ENCODE data around the gene GALNT14. TPM values are rescaled to one million over a fixed set of nuclear protein-coding genes. Genes with fewer than 3 reads are reported as not detected.

GALNT14 gene
- total and polyA plus RNA-seq, 5 donors from 2014 or later, result not detected

DNA sequence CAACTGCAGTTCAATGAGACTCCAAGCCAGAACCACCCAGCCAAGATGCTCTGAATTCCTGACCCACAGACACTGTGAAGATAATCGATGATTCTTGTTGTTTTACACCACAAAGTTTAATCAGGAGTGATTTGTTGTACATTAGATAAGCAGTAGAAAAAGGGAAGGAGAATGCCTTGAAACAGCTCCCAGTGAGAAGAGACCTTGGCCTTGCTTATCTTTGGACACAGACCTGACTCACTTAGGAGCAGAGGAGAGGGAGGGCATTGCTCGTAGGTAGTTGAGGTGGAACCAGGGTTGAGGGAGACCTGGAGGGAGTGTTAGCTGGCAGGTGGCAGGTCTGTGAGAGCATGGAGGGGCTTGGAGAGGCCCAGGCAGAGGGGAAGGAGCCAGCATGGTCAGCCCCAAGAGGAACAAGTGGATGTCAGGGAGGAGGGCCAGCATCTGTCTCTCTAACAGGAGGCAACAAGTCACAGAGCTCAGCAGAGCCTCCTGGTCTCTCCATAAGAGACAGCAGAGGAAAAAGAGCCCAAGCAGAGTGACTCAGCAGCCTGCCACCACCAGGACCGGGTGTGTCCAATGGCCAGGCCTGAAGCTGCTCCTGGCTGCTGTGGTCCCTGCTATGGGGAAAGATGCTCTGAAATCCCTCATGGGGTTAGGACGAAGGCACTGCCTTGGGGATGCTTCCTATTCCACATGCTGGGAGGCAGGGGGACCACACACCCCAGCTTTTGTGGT, 169.4 kb downstream of the GALNT14 start:
- no peak overlapping the region for H3K4me3 ChIP-seq (ENCODE audit: low read depth, low read length)
- no peaks in the 10 kb centered on the region for H3K27me3 Mint-ChIP-seq
- DNase-seq (no peak), ATAC-seq (ENCODE audit: low read depth in 2 of 2) (no peak)
- no peaks in the 10 kb centered on the region for H3K4me1 Mint-ChIP-seq
- H3K27ac Mint-ChIP-seq, result no peak overlapping the region
- H3K4me1 ChIP-seq (ENCODE audit: control insufficient read depth, insufficient read depth, low read length, poor library complexity, severe bottlenecking), result no peaks in the 10 kb centered on the region
- no peak overlapping the region for H3K4me3 Mint-ChIP-seq
- H3K9me3 Mint-ChIP-seq, result peaks cover 0 to 1% (median 0%) of the 10 kb centered on the region in 7 donors
- no peaks in the 10 kb centered on the region for H3K9me3 ChIP-seq (ENCODE audit: control insufficient read depth in 2 of 2, low read length in 2 of 2)
- H3K27ac ChIP-seq (ENCODE audit: insufficient read depth, low read length, poor library complexity, severe bottlenecking), result no peak overlapping the region
- no peaks in the 10 kb centered on the region for H3K27me3 ChIP-seq (ENCODE audit: control insufficient read depth, insufficient read depth, low read length)
- H3K36me3 Mint-ChIP-seq, result no peaks in the 10 kb centered on the region
- H3K36me3 ChIP-seq (ENCODE audit: control insufficient read depth, insufficient read depth, low read length), result no peaks in the 10 kb centered on the region

DNA sequence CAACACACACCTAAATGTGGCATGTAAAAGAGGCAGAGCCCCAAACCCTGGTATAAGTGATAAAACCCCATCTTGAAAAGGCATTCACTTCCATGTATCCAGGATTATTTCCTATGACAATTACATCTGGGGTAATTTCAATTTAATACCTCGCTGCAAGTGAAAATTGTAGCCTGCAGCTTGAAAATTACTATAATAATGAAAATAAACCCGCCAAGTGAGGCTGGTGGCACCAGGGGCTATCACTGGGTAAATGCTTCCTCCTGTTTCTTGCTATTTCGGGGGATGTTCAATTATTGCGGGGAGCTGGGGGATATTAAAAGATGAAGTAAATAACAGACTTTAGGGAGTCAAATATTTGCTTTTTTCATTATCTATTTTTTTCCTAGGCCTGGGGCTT, 171.5 kb downstream of the GALNT14 start:
- no peak overlapping the region for H3K27ac ChIP-seq (ENCODE audit: insufficient read depth, low read length, poor library complexity, severe bottlenecking)
- Mint-ChIP-seq H3K36me3 (no peaks in the 10 kb centered on the region), H3K27me3 (no peaks in the 10 kb centered on the region), H3K4me1 (no peaks in the 10 kb centered on the region), H3K27ac (no peak overlapping the region), H3K9me3 (peaks cover 0 to 1% (median 0%) of the 10 kb centered on the region in 7 donors), H3K4me3 (no peak overlapping the region)
- DNase-seq (no peak), ATAC-seq (ENCODE audit: low read depth in 2 of 2) (no peak)
- H3K36me3 ChIP-seq (ENCODE audit: control insufficient read depth, insufficient read depth, low read length), result no peaks in the 10 kb centered on the region
- H3K27me3 ChIP-seq (ENCODE audit: control insufficient read depth, insufficient read depth, low read length), result no peaks in the 10 kb centered on the region
- H3K4me3 ChIP-seq (ENCODE audit: low read depth, low read length), result no peak overlapping the region
- no peaks in the 10 kb centered on the region for H3K9me3 ChIP-seq (ENCODE audit: control insufficient read depth in 2 of 2, low read length in 2 of 2)
- H3K4me1 ChIP-seq (ENCODE audit: control insufficient read depth, insufficient read depth, low read length, poor library complexity, severe bottlenecking), result no peaks in the 10 kb centered on the region

DNA sequence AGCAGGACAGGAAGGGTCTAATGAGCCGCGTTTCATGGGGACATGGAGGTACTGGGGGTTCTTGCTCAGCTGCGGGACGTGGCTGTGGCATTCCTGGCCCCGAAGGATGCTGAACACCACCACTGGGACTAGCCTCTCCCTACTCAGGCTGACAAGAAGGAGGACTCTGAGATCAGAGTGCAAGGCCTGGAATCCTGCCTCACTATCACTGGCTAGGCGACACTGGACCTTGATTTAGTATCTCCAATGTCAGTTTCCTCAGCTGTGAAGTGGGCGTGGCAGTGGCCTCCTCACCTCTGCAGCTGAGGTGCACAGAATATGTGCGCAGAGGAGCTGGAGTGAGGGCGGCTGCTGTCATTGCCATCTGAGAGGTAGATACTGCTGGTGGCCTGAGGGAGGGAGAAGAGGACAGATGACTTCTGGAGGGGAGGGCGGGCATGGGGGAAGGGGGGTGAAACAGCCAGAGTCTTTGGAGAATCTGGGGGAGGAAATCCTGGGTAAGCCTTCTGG, 173.2 kb downstream of the GALNT14 start:
- Mint-ChIP-seq H3K4me1 (no peaks in the 10 kb centered on the region), H3K36me3 (no peaks in the 10 kb centered on the region), H3K27ac (no peak overlapping the region), H3K9me3 (no peaks in the 10 kb centered on the region), H3K4me3 (no peak overlapping the region), H3K27me3 (no peaks in the 10 kb centered on the region)
- ATAC-seq (ENCODE audit: low read depth in 2 of 2) (no peak), DNase-seq (no peak)
- no peak overlapping the region for H3K4me3 ChIP-seq (ENCODE audit: low read depth, low read length)
- H3K27ac ChIP-seq (ENCODE audit: insufficient read depth, low read length, poor library complexity, severe bottlenecking), result no peak overlapping the region
- no peaks in the 10 kb centered on the region for H3K9me3 ChIP-seq (ENCODE audit: control insufficient read depth in 2 of 2, low read length in 2 of 2)
- no peaks in the 10 kb centered on the region for H3K4me1 ChIP-seq (ENCODE audit: control insufficient read depth, insufficient read depth, low read length, poor library complexity, severe bottlenecking)
- H3K36me3 ChIP-seq (ENCODE audit: control insufficient read depth, insufficient read depth, low read length), result no peaks in the 10 kb centered on the region
- no peaks in the 10 kb centered on the region for H3K27me3 ChIP-seq (ENCODE audit: control insufficient read depth, insufficient read depth, low read length)

DNA sequence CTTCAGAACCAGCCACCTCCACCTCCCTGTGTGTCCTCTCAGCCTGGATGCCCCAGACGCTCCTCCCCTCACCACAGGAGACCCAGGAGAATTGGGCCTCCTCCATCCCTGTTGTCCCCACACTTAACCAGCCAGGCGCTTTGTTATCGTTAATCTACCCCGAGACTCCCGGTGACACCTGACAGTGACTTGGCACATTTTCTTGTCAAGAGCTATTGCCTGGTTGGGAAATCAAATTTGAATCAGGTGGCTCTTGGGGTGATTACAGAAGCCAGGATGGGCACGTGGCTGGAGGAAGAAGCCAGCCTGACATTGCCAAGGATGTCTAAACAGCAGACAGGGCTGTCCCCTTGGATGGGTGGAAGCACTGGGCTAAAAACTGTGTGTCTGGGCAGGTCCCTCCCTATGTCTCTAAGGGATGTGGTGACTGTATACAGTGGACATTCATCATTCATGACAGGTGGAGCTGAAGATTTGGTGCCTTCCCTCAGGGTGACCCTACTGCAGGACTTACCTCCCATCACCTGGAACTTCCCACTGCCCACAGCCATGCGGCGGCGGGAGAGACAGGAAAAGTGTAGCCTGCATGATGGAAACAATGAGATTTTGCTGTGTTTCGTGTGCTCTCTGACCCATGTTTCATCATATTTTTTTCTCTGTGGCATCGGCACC, 173.8 kb downstream of the GALNT14 start:
- Mint-ChIP-seq H3K4me3 (no peak overlapping the region), H3K9me3 (no peaks in the 10 kb centered on the region), H3K27ac (no peak overlapping the region), H3K36me3 (no peaks in the 10 kb centered on the region), H3K27me3 (no peaks in the 10 kb centered on the region), H3K4me1 (no peaks in the 10 kb centered on the region)
- Histone ChIP-seq H3K9me3 (ENCODE audit: control insufficient read depth in 2 of 2, low read length in 2 of 2) (no peaks in the 10 kb centered on the region), H3K4me1 (ENCODE audit: control insufficient read depth, insufficient read depth, low read length, poor library complexity, severe bottlenecking) (no peaks in the 10 kb centered on the region), H3K4me3 (ENCODE audit: low read depth, low read length) (no peak overlapping the region), H3K27me3 (ENCODE audit: control insufficient read depth, insufficient read depth, low read length) (no peaks in the 10 kb centered on the region), H3K27ac (ENCODE audit: insufficient read depth, low read length, poor library complexity, severe bottlenecking) (no peak overlapping the region), H3K36me3 (ENCODE audit: control insufficient read depth, insufficient read depth, low read length) (no peaks in the 10 kb centered on the region)
- no peak for ATAC-seq (ENCODE audit: low read depth in 2 of 2)
- no peak for DNase-seq

DNA sequence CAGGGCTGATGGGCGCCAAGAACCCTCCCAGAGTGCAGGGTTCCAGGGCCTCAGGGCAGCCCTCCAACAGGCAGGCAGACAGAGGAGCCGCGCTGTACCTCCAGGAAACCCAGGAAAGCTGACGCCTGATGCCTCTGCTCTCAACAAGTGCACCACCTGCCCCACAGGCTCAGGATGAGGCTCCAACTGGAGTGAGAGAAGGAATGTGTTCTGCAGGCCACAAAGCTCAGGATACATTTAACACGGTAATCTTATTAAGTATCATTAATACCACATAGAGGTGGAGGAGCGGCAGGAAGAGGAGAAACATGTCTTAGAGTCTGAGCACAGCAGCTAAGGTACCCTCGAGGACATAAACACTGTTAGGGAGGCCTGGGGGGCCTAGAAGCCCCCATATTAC, 175.1 kb downstream of the GALNT14 start:
- no peaks in the 10 kb centered on the region for H3K36me3 ChIP-seq (ENCODE audit: control insufficient read depth, insufficient read depth, low read length)
- Mint-ChIP-seq H3K4me3 (no peak overlapping the region), H3K27ac (no peak overlapping the region), H3K4me1 (no peaks in the 10 kb centered on the region), H3K27me3 (peaks cover 9% of the 10 kb centered on the region), H3K36me3 (no peaks in the 10 kb centered on the region), H3K9me3 (no peaks in the 10 kb centered on the region)
- DNase-seq (no peak), ATAC-seq (ENCODE audit: low read depth in 2 of 2) (no peak)
- H3K27ac ChIP-seq (ENCODE audit: insufficient read depth, low read length, poor library complexity, severe bottlenecking), result no peak overlapping the region
- no peaks in the 10 kb centered on the region for H3K4me1 ChIP-seq (ENCODE audit: control insufficient read depth, insufficient read depth, low read length, poor library complexity, severe bottlenecking)
- no peak overlapping the region for H3K4me3 ChIP-seq (ENCODE audit: low read depth, low read length)
- H3K27me3 ChIP-seq (ENCODE audit: control insufficient read depth, insufficient read depth, low read length), result no peaks in the 10 kb centered on the region
- H3K9me3 ChIP-seq (ENCODE audit: control insufficient read depth in 2 of 2, low read length in 2 of 2), result no peaks in the 10 kb centered on the region

DNA sequence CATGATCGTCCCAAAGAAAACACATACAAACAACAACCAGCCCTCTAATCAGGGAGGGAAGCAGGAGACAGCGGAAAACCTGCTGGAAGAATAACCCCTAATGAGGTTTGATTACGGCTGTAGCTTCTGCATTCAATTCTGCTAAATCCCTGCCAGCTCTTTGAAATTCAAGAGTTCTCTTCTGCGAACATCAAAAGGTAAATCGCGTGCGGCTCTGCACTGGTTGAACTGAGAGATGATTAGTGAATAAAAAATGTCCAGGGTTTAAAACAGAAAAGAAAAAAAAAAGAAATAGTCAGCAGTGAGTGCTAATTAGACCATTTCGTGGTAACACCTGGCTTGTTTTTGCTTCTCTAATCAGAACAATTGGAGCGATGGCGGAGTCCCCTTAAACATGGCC, 178.0 kb downstream of the GALNT14 start:
- Histone ChIP-seq H3K9me3 (ENCODE audit: control insufficient read depth in 2 of 2, low read length in 2 of 2) (no peaks in the 10 kb centered on the region), H3K36me3 (ENCODE audit: control insufficient read depth, insufficient read depth, low read length) (no peaks in the 10 kb centered on the region), H3K27me3 (ENCODE audit: control insufficient read depth, insufficient read depth, low read length) (no peaks in the 10 kb centered on the region), H3K4me3 (ENCODE audit: low read depth, low read length) (no peak overlapping the region), H3K4me1 (ENCODE audit: control insufficient read depth, insufficient read depth, low read length, poor library complexity, severe bottlenecking) (no peaks in the 10 kb centered on the region), H3K27ac (ENCODE audit: insufficient read depth, low read length, poor library complexity, severe bottlenecking) (no peak overlapping the region)
- peaks cover 9% of the 10 kb centered on the region for H3K27me3 Mint-ChIP-seq
- H3K9me3 Mint-ChIP-seq, result no peaks in the 10 kb centered on the region
- ATAC-seq (ENCODE audit: low read depth in 2 of 2) (no peak), DNase-seq (no peak)
- H3K36me3 Mint-ChIP-seq, result no peaks in the 10 kb centered on the region
- H3K4me1 Mint-ChIP-seq, result no peaks in the 10 kb centered on the region
- no peak overlapping the region for H3K4me3 Mint-ChIP-seq
- no peak overlapping the region for H3K27ac Mint-ChIP-seq

DNA sequence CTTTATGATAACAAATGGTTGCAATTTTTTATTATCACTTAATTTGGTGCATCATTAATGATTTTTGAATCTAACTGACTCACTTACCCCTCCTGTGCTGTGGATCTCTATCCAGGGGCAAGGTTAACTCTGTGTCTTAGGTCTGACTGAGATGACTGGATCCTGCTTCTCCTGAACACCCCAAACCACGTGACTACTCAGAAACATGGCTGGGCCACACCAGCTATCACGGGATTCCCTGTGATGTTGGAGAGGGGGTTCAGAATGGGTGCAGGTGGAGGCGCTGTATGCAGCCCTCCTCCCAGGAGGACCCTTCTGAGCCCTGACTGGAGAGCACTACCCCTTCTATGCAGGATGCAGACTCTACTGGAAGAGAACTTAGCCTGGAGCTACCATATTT, 178.6 kb downstream of the GALNT14 start:
- Histone ChIP-seq H3K36me3 (ENCODE audit: control insufficient read depth, insufficient read depth, low read length) (no peaks in the 10 kb centered on the region), H3K4me3 (ENCODE audit: low read depth, low read length) (no peak overlapping the region), H3K27ac (ENCODE audit: insufficient read depth, low read length, poor library complexity, severe bottlenecking) (no peak overlapping the region), H3K9me3 (ENCODE audit: control insufficient read depth in 2 of 2, low read length in 2 of 2) (no peaks in the 10 kb centered on the region), H3K4me1 (ENCODE audit: control insufficient read depth, insufficient read depth, low read length, poor library complexity, severe bottlenecking) (no peaks in the 10 kb centered on the region), H3K27me3 (ENCODE audit: control insufficient read depth, insufficient read depth, low read length) (no peaks in the 10 kb centered on the region)
- Mint-ChIP-seq H3K9me3 (no peaks in the 10 kb centered on the region), H3K36me3 (no peaks in the 10 kb centered on the region), H3K4me3 (no peak overlapping the region), H3K27ac (no peak overlapping the region), H3K4me1 (no peaks in the 10 kb centered on the region), H3K27me3 (peaks cover 9% of the 10 kb centered on the region)
- ATAC-seq (ENCODE audit: low read depth in 2 of 2) (no peak), DNase-seq (no peak)

DNA sequence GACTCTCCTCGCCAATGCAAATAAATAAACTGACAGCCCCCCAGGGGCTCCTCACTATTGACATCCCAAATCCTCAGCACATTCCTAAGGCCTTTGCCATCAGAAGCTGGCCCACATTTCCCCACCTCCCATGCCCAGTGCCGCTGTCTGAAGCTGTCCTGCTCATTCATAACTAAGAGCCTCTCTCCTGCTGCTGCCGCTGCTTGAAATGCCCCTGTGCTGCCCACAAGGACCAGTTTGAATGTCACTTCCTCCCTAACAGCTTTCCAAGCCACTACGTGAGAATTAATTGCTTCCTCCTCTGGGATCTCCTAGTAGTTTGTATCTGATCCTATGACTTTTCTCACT, 179.3 kb downstream of the GALNT14 start:
- H3K4me3 Mint-ChIP-seq, result no peak overlapping the region
- H3K4me3 ChIP-seq (ENCODE audit: low read depth, low read length), result no peak overlapping the region
- H3K4me1 Mint-ChIP-seq, result no peaks in the 10 kb centered on the region
- H3K36me3 ChIP-seq (ENCODE audit: control insufficient read depth, insufficient read depth, low read length), result no peaks in the 10 kb centered on the region
- H3K9me3 ChIP-seq (ENCODE audit: control insufficient read depth in 2 of 2, low read length in 2 of 2), result no peaks in the 10 kb centered on the region
- H3K9me3 Mint-ChIP-seq, result no peaks in the 10 kb centered on the region
- DNase-seq, result no peak
- H3K27ac ChIP-seq (ENCODE audit: insufficient read depth, low read length, poor library complexity, severe bottlenecking), result no peak overlapping the region
- no peaks in the 10 kb centered on the region for H3K4me1 ChIP-seq (ENCODE audit: control insufficient read depth, insufficient read depth, low read length, poor library complexity, severe bottlenecking)
- H3K27me3 ChIP-seq (ENCODE audit: control insufficient read depth, insufficient read depth, low read length), result no peaks in the 10 kb centered on the region
- no peak overlapping the region for H3K27ac Mint-ChIP-seq
- no peak for ATAC-seq (ENCODE audit: low read depth in 2 of 2)
- peaks cover 9% of the 10 kb centered on the region for H3K27me3 Mint-ChIP-seq
- no peaks in the 10 kb centered on the region for H3K36me3 Mint-ChIP-seq
